ENCODE results near the gene DIPK2A.

The DIPK2A gene

GRCh38 chr3:143974271-143975238, 2.9 kb downstream of the DIPK2A start:
- DNase-seq: no peak

GRCh38 chr3:143975554-143976152, 4.0 kb downstream of the DIPK2A start:
- DNase-seq: no peak

- no peak for DNase-seq
Observed at GRCh38 chr3:143977341-143978262, 6.0 kb downstream of the DIPK2A start.

GRCh38 chr3:143978263-143978631, 6.6 kb downstream of the DIPK2A start:
- no peak for DNase-seq

GRCh38 chr3:143979041-143979440, 7.4 kb downstream of the DIPK2A start:
- no peak for DNase-seq

- DNase-seq: no peak
Observed at GRCh38 chr3:143979813-143980212, 8.2 kb downstream of the DIPK2A start.

GRCh38 chr3:143988306-143988705, 16.7 kb downstream of the DIPK2A start:
- no peak for DNase-seq

- no peak for DNase-seq
Observed at GRCh38 chr3:143989461-143989860, 17.8 kb downstream of the DIPK2A start.

- DNase-seq: no peak
Observed at GRCh38 chr3:143991713-143992112, 20.1 kb downstream of the DIPK2A start.

GRCh38 chr3:143998266-143998665, 26.6 kb downstream of the DIPK2A start:
- no peak for DNase-seq

GRCh38 chr3:144003051-144003450, 31.4 kb downstream of the DIPK2A start:
- DNase-seq: no peak

GRCh38 chr3:144010371-144010770, 38.7 kb downstream of the DIPK2A start:
- no peak for DNase-seq

GRCh38 chr3:144011251-144011799, 39.7 kb downstream of the DIPK2A start:
- no peak for DNase-seq

- DNase-seq: no peak
Observed at GRCh38 chr3:144015133-144015532, 43.5 kb downstream of the DIPK2A start.

GRCh38 chr3:144018776-144019175, 47.2 kb downstream of the DIPK2A start:
- DNase-seq: no peak
